PC-3 (cell line): ENCODE data around the gene TRDMT1. TPM values are rescaled to one million over a fixed set of nuclear protein-coding genes. Genes with fewer than 3 reads are reported as not detected.
A peak's percentile ranks its signal among the peaks of the same experiment; 100 is the strongest.

Experiments
- ATAC-seq: fragments of 200-7000 bp; cut with Tn5 transposase; 2 replicates; pipeline ENCODE4 v1.9.1; 2020; ENCODE audit warnings: mild to moderate bottlenecking, moderate library complexity
- BruUV-seq: library from RNA; stranded (reverse); fragments of 400-500 nt; replicated peaks from 2 replicates; lab custom pipeline; 2021; lab: Mats Ljungman, UMichigan
- CTCF ChIA-PET: fragments of 300-600 bp; sonication (Branson Sonifier 250); formaldehyde crosslinking; loops from one replicate; lab custom pipeline; 2022; ENCODE audit warnings: antibody characterized with exemption; lab: Charles Lee
- POLR2A ChIA-PET: fragments of 300-600 bp; sonication (Branson Sonifier 250); formaldehyde crosslinking; loops from one replicate; lab custom pipeline; 2022; ENCODE audit warnings: antibody characterized with exemption; ENCODE audit not compliant: unreplicated experiment; lab: Charles Lee
- DNase-seq: peaks from one replicate; pipeline ENCODE4 v3.0.0-alpha.2; 2015
- H2AFZ ChIP-seq: fragments of 300-600 bp; sonication (generic); 2 replicates; pipeline ENCODE4 v1.6.0; 2016; ENCODE audit warnings: antibody characterized with exemption, low read length
- H3F3A ChIP-seq: fragments of 300-600 bp; sonication (generic); one replicate; pipeline ENCODE4 v1.6.0; 2017; ENCODE audit warnings: antibody characterized with exemption, low read length, control low read depth, mild to moderate bottlenecking; ENCODE audit not compliant: unreplicated experiment
- H3K27ac ChIP-seq: fragments of 300-600 bp; sonication (generic); 2 replicates; pipeline ENCODE4 v1.5.1; 2016; ENCODE audit warnings: mild to moderate bottlenecking, low read length
- H3K27me3 ChIP-seq: fragments of 300-600 bp; sonication (generic); 2 replicates; pipeline ENCODE4 v1.6.1; 2016; ENCODE audit warnings: low read length, mixed read lengths
- H3K36me3 ChIP-seq: fragments of 300-600 bp; sonication (generic); 2 replicates; pipeline ENCODE4 v1.6.1; 2016; ENCODE audit warnings: low read depth, mixed run types, low read length, mixed read lengths
- H3K4me1 ChIP-seq: fragments of 300-600 bp; sonication (generic); 2 replicates; pipeline ENCODE4 v1.5.1; 2016; ENCODE audit warnings: low read length; ENCODE audit not compliant: insufficient read depth
- H3K4me2 ChIP-seq: fragments of 300-600 bp; sonication (generic); 2 replicates; pipeline ENCODE4 v1.6.0; 2016; ENCODE audit warnings: low read length
- H3K4me3 ChIP-seq: fragments of 300-600 bp; sonication (generic); 2 replicates; pipeline ENCODE4 v1.5.1; 2016; ENCODE audit warnings: mild to moderate bottlenecking, low read length, mixed read lengths
- H3K79me2 ChIP-seq: fragments of 300-600 bp; sonication (generic); 2 replicates; pipeline ENCODE4 v1.6.1; 2017; ENCODE audit warnings: low read length, mixed read lengths
- H3K9ac ChIP-seq: fragments of 300-600 bp; sonication (generic); 2 replicates; pipeline ENCODE4 v1.6.0; 2016; ENCODE audit warnings: mild to moderate bottlenecking, low read length
- H3K9me2 ChIP-seq: fragments of 300-600 bp; sonication (generic); replicated peaks from 2 replicates; pipeline ENCODE4 v1.6.1; 2016; ENCODE audit warnings: mixed run types, low read length, mixed read lengths
- H3K9me3 ChIP-seq: fragments of 300-600 bp; sonication (generic); 2 replicates; pipeline ENCODE4 v1.6.1; 2016; ENCODE audit warnings: low read length, mixed read lengths
- H4K20me1 ChIP-seq: fragments of 300-600 bp; sonication (generic); 2 replicates; pipeline ENCODE4 v1.6.1; 2016; ENCODE audit warnings: low read length, mixed read lengths
- CTCF ChIP-seq: fragments of 300-600 bp; sonication (generic); conservative IDR thresholded peaks from 2 replicates; pipeline ENCODE4 v1.5.1; 2017; ENCODE audit warnings: antibody characterized with exemption, low read depth, mild to moderate bottlenecking, low read length
- EZH2 ChIP-seq: fragments of 300-600 bp; sonication (generic); IDR thresholded peaks from one replicate; pipeline ENCODE4 v1.6.1; 2017; ENCODE audit warnings: antibody characterized with exemption, mild to moderate bottlenecking, low read length; ENCODE audit not compliant: unreplicated experiment
- EZH2phosphoT487 ChIP-seq: fragments of 300-600 bp; sonication (generic); IDR thresholded peaks from 2 replicates; pipeline ENCODE4 v1.6.1; 2018; ENCODE audit warnings: mild to moderate bottlenecking, antibody characterized with exemption, low read length, borderline replicate concordance
- intact Hi-C: fragments of 100-400 bp; cut with micrococcal nuclease; formaldehyde crosslinking; loops from 2 replicates; pipeline ENCODE4 v1.9.0; 2023
- total RNA-seq: library from RNA; depleted of rRNA; stranded (reverse); fragments of >200 nt; gene quantifications from 2 replicates; pipeline ENCODE4 v1.2.3, GENCODE V29; 2014

TRDMT1 gene
- total RNA-seq, 1 experiment from 2014 or later, result 2.0 TPM

- Histone ChIP-seq H3K9me3 (no peaks in the 10 kb centered on the region), H3F3A (no peaks in the 10 kb centered on the region), H3K4me2 (no peak overlapping the region), H3K79me2 (no peaks in the 10 kb centered on the region), H4K20me1 (no peaks in the 10 kb centered on the region), H3K9ac (no peak overlapping the region), H3K27me3 (no peaks in the 10 kb centered on the region), H3K9me2 (no peaks in the 10 kb centered on the region), H2AFZ (no peak overlapping the region), H3K4me1 (peaks cover 38% of the 10 kb centered on the region), H3K27ac (peak overlapping the region; percentile 25; the same call in 1 of the 2 replicates), H3K36me3 (no peaks in the 10 kb centered on the region), H3K4me3 (no peak overlapping the region)
- peak; percentile 25; the same call in 1 of the 2 replicates for ATAC-seq
- ChIA-PET CTCF (no interaction called here), POLR2A (no interaction called here)
- intact Hi-C loops, result no loop called here
- TF ChIP-seq CTCF, result no peak
- TF ChIP-seq EZH2, result no peak
- no peak for TF ChIP-seq EZH2phosphoT487
- no TSS peak for BruUV-seq
- DNase-seq, result peak; percentile 74
Observed at GRCh38 chr10:17113346-17113745, 88.1 kb downstream of the TRDMT1 start.

GRCh38 chr10:17112566-17112965 lies 88.9 kb downstream of the TRDMT1 start:
- ChIA-PET CTCF (no interaction called here), POLR2A (no interaction called here)
- no peak overlapping the region for H3K4me3 ChIP-seq
- no peaks in the 10 kb centered on the region for H3K79me2 ChIP-seq
- peaks cover 38% of the 10 kb centered on the region for H3K4me1 ChIP-seq
- H3K27ac ChIP-seq, result no peak overlapping the region
- H3K9ac ChIP-seq, result no peak overlapping the region
- no peaks in the 10 kb centered on the region for H3K27me3 ChIP-seq
- H4K20me1 ChIP-seq, result no peaks in the 10 kb centered on the region
- TF ChIP-seq CTCF (no peak), EZH2 (no peak), EZH2phosphoT487 (no peak)
- no peaks in the 10 kb centered on the region for H3K9me3 ChIP-seq
- H2AFZ ChIP-seq, result no peak overlapping the region
- H3K4me2 ChIP-seq, result no peak overlapping the region
- H3K9me2 ChIP-seq, result no peaks in the 10 kb centered on the region
- H3F3A ChIP-seq, result no peaks in the 10 kb centered on the region
- intact Hi-C loops, result no loop called here
- BruUV-seq, result no TSS peak
- ATAC-seq (no peak), DNase-seq (no peak)
- no peaks in the 10 kb centered on the region for H3K36me3 ChIP-seq

GRCh38 chr10:17109475-17110207 lies 91.8 kb downstream of the TRDMT1 start:
- Histone ChIP-seq H3K27ac (no peak overlapping the region), H3K27me3 (no peaks in the 10 kb centered on the region), H3F3A (no peaks in the 10 kb centered on the region), H3K4me1 (peaks cover 17% of the 10 kb centered on the region), H2AFZ (no peak overlapping the region), H3K9me3 (no peaks in the 10 kb centered on the region), H3K4me2 (no peak overlapping the region), H3K79me2 (no peaks in the 10 kb centered on the region), H3K4me3 (no peak overlapping the region), H3K9me2 (no peaks in the 10 kb centered on the region), H3K36me3 (no peaks in the 10 kb centered on the region), H3K9ac (no peak overlapping the region), H4K20me1 (no peaks in the 10 kb centered on the region)
- POLR2A ChIA-PET, result no interaction called here
- no peak for TF ChIP-seq EZH2phosphoT487
- TF ChIP-seq EZH2, result no peak
- TF ChIP-seq CTCF, result no peak
- DNase-seq (peak; percentile 36), ATAC-seq (peak; percentile 66)
- CTCF ChIA-PET, result no interaction called here
- BruUV-seq, result no TSS peak
- intact Hi-C loops, result no loop called here
